ENCODE data around the gene BAZ1B. TPM values are rescaled to one million over a fixed set of nuclear protein-coding genes. Genes with fewer than 3 reads are reported as not detected.

The BAZ1B gene
- polyA plus RNA-seq, 1 donor from 2014 or later, result 35.0 TPM

DNA sequence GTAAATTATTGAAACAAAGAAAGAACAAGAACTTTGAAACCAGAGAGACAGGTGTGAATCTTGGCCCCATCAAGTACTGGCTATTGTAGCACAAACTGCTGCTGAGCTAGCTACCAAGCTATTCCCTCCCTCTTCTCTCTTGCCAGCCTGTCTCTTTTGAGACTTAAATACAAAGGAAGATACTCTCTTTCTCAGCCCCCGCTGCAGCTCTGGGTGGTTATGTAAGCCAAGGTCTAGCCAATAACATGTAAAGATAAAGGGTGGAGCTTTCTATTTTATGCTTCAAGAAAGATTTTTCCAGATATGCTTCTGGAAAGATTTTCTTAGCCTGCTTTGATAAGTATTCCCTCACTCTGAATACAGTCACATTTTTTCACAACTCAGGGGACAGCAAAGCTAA, 17.2 kb downstream of the BAZ1B start:
- Histone ChIP-seq H3K27me3 (ENCODE audit: insufficient read depth, low read depth, low read length) (no peaks in the 10 kb centered on the region), H3F3A (ENCODE audit: insufficient read depth, low read length, poor library complexity, severe bottlenecking) (no peaks in the 10 kb centered on the region), H3K9me3 (ENCODE audit: low read length) (no peaks in the 10 kb centered on the region), H3K9ac (ENCODE audit: low read length) (no peak overlapping the region), H3K9me2 (ENCODE audit: insufficient read depth, low read length) (no peaks in the 10 kb centered on the region), H4K20me1 (ENCODE audit: insufficient read depth) (no peaks in the 10 kb centered on the region), H3K4me2 (ENCODE audit: low read length) (no peak overlapping the region), H3K4me3 (ENCODE audit: low read length) (no peak overlapping the region), H2AFZ (ENCODE audit: low read depth, low read length) (no peak overlapping the region), H3K36me3 (ENCODE audit: insufficient read depth, low read length) (no peaks in the 10 kb centered on the region), H3K27ac (ENCODE audit: low read length) (no peak overlapping the region), H3K79me2 (replicated peaks; ENCODE audit: insufficient read depth, low read length) (no peaks in the 10 kb centered on the region)
- no peak for TF ChIP-seq TAF1 (IDR thresholded peaks at IDR 0.05; ENCODE audit: low read depth)
- no peak for TF ChIP-seq RAD21 (conservative IDR thresholded peaks at IDR 0.05)

DNA sequence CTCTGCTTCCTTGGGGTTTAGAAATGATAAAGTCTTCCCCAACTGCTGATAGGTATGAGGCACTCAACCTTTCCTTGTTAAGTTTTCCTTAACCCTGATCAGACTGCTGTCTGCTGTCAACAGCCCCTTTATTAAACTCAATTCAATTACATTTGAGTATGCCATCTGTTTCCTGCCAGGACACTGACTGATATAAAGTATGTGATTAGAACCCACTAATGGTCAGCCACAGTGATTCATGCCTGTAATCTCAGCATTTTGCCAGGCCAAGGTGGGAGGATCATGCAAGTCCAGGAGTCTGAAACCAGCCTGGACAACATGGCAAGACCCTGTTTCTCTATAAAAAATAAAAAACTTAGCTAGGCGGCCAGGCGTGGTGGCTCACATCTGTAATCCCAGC, 18.1 kb downstream of the BAZ1B start:
- H3K4me2 ChIP-seq (ENCODE audit: low read length), result no peak overlapping the region
- TF ChIP-seq, protein P1, sequence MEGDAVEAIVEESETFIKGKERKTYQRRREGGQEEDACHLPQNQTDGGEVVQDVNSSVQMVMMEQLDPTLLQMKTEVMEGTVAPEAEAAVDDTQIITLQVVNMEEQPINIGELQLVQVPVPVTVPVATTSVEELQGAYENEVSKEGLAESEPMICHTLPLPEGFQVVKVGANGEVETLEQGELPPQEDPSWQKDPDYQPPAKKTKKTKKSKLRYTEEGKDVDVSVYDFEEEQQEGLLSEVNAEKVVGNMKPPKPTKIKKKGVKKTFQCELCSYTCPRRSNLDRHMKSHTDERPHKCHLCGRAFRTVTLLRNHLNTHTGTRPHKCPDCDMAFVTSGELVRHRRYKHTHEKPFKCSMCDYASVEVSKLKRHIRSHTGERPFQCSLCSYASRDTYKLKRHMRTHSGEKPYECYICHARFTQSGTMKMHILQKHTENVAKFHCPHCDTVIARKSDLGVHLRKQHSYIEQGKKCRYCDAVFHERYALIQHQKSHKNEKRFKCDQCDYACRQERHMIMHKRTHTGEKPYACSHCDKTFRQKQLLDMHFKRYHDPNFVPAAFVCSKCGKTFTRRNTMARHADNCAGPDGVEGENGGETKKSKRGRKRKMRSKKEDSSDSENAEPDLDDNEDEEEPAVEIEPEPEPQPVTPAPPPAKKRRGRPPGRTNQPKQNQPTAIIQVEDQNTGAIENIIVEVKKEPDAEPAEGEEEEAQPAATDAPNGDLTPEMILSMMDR (IDR thresholded peaks at IDR 0.05; ENCODE audit: poor library complexity, severe bottlenecking), result no peak
- no peak for TF ChIP-seq RAD21 (conservative IDR thresholded peaks at IDR 0.05)
- no peak for TF ChIP-seq MXI1 (conservative IDR thresholded peaks at IDR 0.05; ENCODE audit: poor library complexity, severe bottlenecking)
- no peak for TF ChIP-seq EZH2 (IDR thresholded peaks at IDR 0.05; ENCODE audit: borderline replicate concordance, insufficient read depth, low read length, poor library complexity, severe bottlenecking)
- no peak for TF ChIP-seq POLR2AphosphoS5 (IDR thresholded peaks at IDR 0.05)
- no peak for TF ChIP-seq SMC3 (conservative IDR thresholded peaks at IDR 0.05; ENCODE audit: poor library complexity)
- TF ChIP-seq, protein P2, sequence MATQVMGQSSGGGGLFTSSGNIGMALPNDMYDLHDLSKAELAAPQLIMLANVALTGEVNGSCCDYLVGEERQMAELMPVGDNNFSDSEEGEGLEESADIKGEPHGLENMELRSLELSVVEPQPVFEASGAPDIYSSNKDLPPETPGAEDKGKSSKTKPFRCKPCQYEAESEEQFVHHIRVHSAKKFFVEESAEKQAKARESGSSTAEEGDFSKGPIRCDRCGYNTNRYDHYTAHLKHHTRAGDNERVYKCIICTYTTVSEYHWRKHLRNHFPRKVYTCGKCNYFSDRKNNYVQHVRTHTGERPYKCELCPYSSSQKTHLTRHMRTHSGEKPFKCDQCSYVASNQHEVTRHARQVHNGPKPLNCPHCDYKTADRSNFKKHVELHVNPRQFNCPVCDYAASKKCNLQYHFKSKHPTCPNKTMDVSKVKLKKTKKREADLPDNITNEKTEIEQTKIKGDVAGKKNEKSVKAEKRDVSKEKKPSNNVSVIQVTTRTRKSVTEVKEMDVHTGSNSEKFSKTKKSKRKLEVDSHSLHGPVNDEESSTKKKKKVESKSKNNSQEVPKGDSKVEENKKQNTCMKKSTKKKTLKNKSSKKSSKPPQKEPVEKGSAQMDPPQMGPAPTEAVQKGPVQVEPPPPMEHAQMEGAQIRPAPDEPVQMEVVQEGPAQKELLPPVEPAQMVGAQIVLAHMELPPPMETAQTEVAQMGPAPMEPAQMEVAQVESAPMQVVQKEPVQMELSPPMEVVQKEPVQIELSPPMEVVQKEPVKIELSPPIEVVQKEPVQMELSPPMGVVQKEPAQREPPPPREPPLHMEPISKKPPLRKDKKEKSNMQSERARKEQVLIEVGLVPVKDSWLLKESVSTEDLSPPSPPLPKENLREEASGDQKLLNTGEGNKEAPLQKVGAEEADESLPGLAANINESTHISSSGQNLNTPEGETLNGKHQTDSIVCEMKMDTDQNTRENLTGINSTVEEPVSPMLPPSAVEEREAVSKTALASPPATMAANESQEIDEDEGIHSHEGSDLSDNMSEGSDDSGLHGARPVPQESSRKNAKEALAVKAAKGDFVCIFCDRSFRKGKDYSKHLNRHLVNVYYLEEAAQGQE (IDR thresholded peaks at IDR 0.05; ENCODE audit: borderline replicate concordance), result no peak
- no peak for TF ChIP-seq EP300 (conservative IDR thresholded peaks at IDR 0.05; ENCODE audit: poor library complexity, severe bottlenecking)
- no peak for TF ChIP-seq TAF1 (IDR thresholded peaks at IDR 0.05; ENCODE audit: low read depth)
- no peaks in the 10 kb centered on the region for H3K27me3 ChIP-seq (ENCODE audit: insufficient read depth, low read depth, low read length)
- H4K20me1 ChIP-seq (ENCODE audit: insufficient read depth), result no peaks in the 10 kb centered on the region
- H3K36me3 ChIP-seq (ENCODE audit: insufficient read depth, low read length), result no peaks in the 10 kb centered on the region
- no peak overlapping the region for H3K4me3 ChIP-seq (ENCODE audit: low read length)
- H3K9me3 ChIP-seq (ENCODE audit: low read length), result no peaks in the 10 kb centered on the region
- no peaks in the 10 kb centered on the region for H3F3A ChIP-seq (ENCODE audit: insufficient read depth, low read length, poor library complexity, severe bottlenecking)
- no peak overlapping the region for H2AFZ ChIP-seq (ENCODE audit: low read depth, low read length)
- no peaks in the 10 kb centered on the region for H3K79me2 ChIP-seq (replicated peaks; ENCODE audit: insufficient read depth, low read length)
- no peak overlapping the region for H3K9ac ChIP-seq (ENCODE audit: low read length)
- H3K9me2 ChIP-seq (ENCODE audit: insufficient read depth, low read length), result no peaks in the 10 kb centered on the region
- no peak overlapping the region for H3K27ac ChIP-seq (ENCODE audit: low read length)

DNA sequence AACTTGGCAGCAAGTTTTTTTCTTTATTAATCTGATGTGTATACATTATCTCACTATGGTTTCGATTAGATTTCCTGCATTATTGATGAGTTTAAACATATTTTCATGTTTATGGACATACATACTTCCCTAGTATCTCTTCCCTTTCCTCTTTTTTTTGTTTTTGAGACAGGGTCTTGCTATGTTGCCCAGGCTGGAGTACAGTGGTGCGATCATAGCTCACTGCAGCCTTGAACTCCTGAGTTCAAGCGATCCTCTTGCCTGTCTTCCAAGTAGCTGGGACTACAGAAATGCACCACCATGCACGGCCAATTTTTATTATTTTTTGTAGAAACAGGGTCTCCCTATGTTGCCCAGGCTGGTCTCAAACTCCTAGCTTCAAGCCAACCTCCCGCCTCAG, 18.9 kb downstream of the BAZ1B start:
- Histone ChIP-seq H3K79me2 (replicated peaks; ENCODE audit: insufficient read depth, low read length) (no peaks in the 10 kb centered on the region), H3F3A (ENCODE audit: insufficient read depth, low read length, poor library complexity, severe bottlenecking) (no peaks in the 10 kb centered on the region), H2AFZ (ENCODE audit: low read depth, low read length) (no peak overlapping the region), H3K9me3 (ENCODE audit: low read length) (no peaks in the 10 kb centered on the region), H3K9ac (ENCODE audit: low read length) (no peak overlapping the region), H3K36me3 (ENCODE audit: insufficient read depth, low read length) (no peaks in the 10 kb centered on the region), H3K27ac (ENCODE audit: low read length) (no peak overlapping the region), H3K4me3 (ENCODE audit: low read length) (no peak overlapping the region), H3K4me2 (ENCODE audit: low read length) (no peak overlapping the region), H3K9me2 (ENCODE audit: insufficient read depth, low read length) (no peaks in the 10 kb centered on the region), H3K27me3 (ENCODE audit: insufficient read depth, low read depth, low read length) (no peaks in the 10 kb centered on the region), H4K20me1 (ENCODE audit: insufficient read depth) (no peaks in the 10 kb centered on the region)
- no peak for TF ChIP-seq POLR2AphosphoS5 (IDR thresholded peaks at IDR 0.05)
- no peak for TF ChIP-seq MXI1 (conservative IDR thresholded peaks at IDR 0.05; ENCODE audit: poor library complexity, severe bottlenecking)
- no peak for TF ChIP-seq EP300 (conservative IDR thresholded peaks at IDR 0.05; ENCODE audit: poor library complexity, severe bottlenecking)
- TF ChIP-seq, protein P1 (IDR thresholded peaks at IDR 0.05; ENCODE audit: poor library complexity, severe bottlenecking), result no peak
- TF ChIP-seq SMC3 (conservative IDR thresholded peaks at IDR 0.05; ENCODE audit: poor library complexity), result no peak
- TF ChIP-seq EZH2 (IDR thresholded peaks at IDR 0.05; ENCODE audit: borderline replicate concordance, insufficient read depth, low read length, poor library complexity, severe bottlenecking), result no peak
- no peak for TF ChIP-seq TAF1 (IDR thresholded peaks at IDR 0.05; ENCODE audit: low read depth)
- TF ChIP-seq, protein P2 (IDR thresholded peaks at IDR 0.05; ENCODE audit: borderline replicate concordance), result no peak
- TF ChIP-seq RAD21 (conservative IDR thresholded peaks at IDR 0.05), result no peak
